Measurements from ENCODE around the gene ZFYVE9.

- no peak for TF ChIP-seq POLR2A (IDR thresholded peaks at IDR 0.05; ENCODE audit: low read depth, low read length)
- TF ChIP-seq POLR2AphosphoS5 (IDR thresholded peaks at IDR 0.05; ENCODE audit: low read depth, low read length), result no peak
Measured at GRCh38 chr1:52358851-52359497, 217.1 kb downstream of the ZFYVE9 start.
